H9 (cell line): Measurements from ENCODE around the gene HIP1R. TPM values are rescaled to one million over a fixed set of nuclear protein-coding genes. Genes with fewer than 3 reads are reported as not detected.
A peak's percentile ranks its signal among the peaks of the same experiment; 100 is the strongest.

ENCODE experiments used
- DNase-seq: peaks from one replicate; pipeline ENCODE4 v3.0.0-alpha.2; 2017
- H2AFZ ChIP-seq: one replicate; pipeline ENCODE4 v1.6.1; 2013; ENCODE audit warnings: mild to moderate bottlenecking, low read length, control low read depth, moderate library complexity
- H2AK5ac ChIP-seq: 2 replicates; pipeline ENCODE4 v1.6.1; 2013; ENCODE audit warnings: low read length, control low read depth, mixed read lengths; ENCODE audit not compliant: insufficient read length
- H2BK120ac ChIP-seq: one replicate; pipeline ENCODE4 v1.6.1; 2013; ENCODE audit warnings: low read depth, mild to moderate bottlenecking, low read length, control low read depth, inconsistent platforms; ENCODE audit not compliant: poor library complexity, severe bottlenecking
- H2BK12ac ChIP-seq: 2 replicates; pipeline ENCODE4 v1.6.1; 2013; ENCODE audit warnings: low read length, control low read depth, mixed read lengths, low read depth; ENCODE audit not compliant: insufficient read length
- H2BK15ac ChIP-seq: 2 replicates; pipeline ENCODE4 v1.6.1; 2013; ENCODE audit warnings: low read depth, low read length, control low read depth
- H2BK20ac ChIP-seq: one replicate; pipeline ENCODE4 v1.6.1; 2013; ENCODE audit warnings: low read depth, mild to moderate bottlenecking, low read length, control low read depth, inconsistent platforms; ENCODE audit not compliant: poor library complexity, severe bottlenecking
- H2BK5ac ChIP-seq: 2 replicates; pipeline ENCODE4 v1.6.1; 2013; ENCODE audit warnings: low read length, control low read depth, mixed read lengths; ENCODE audit not compliant: insufficient read length
- H3K14ac ChIP-seq: 2 replicates; pipeline ENCODE4 v1.6.1; 2013; ENCODE audit warnings: low read length, control low read depth; ENCODE audit not compliant: insufficient read depth
- H3K18ac ChIP-seq: 2 replicates; pipeline ENCODE4 v1.6.1; 2013; ENCODE audit warnings: low read depth, mild to moderate bottlenecking, mixed read lengths, low read length, control low read depth; ENCODE audit not compliant: insufficient read length
- H3K23ac ChIP-seq: 2 replicates; pipeline ENCODE4 v1.6.1; 2013; ENCODE audit warnings: low read length, control low read depth, mixed read lengths, low read depth; ENCODE audit not compliant: insufficient read length
- H3K23me2 ChIP-seq: 2 replicates; pipeline ENCODE4 v1.6.1; 2013; ENCODE audit warnings: low read depth, mild to moderate bottlenecking, mixed read lengths, low read length, control low read depth; ENCODE audit not compliant: insufficient read length, poor library complexity, severe bottlenecking
- H3K27ac ChIP-seq: 2 replicates; pipeline ENCODE4 v1.5.1; 2013; ENCODE audit warnings: low read length, control low read depth, mixed read lengths, low read depth; ENCODE audit not compliant: insufficient read length
- H3K27me3 ChIP-seq: 2 replicates; pipeline ENCODE4 v1.6.1; 2013; ENCODE audit warnings: low read length, control low read depth, inconsistent platforms; ENCODE audit not compliant: insufficient read depth
- H3K4ac ChIP-seq: 2 replicates; pipeline ENCODE4 v1.6.1; 2013; ENCODE audit warnings: low read depth, mild to moderate bottlenecking, control low read depth, inconsistent platforms, low read length, moderate library complexity
- H3K4me1 ChIP-seq: 2 replicates; pipeline ENCODE4 v1.6.1; 2013; ENCODE audit warnings: low read length, control low read depth, inconsistent platforms; ENCODE audit not compliant: insufficient read depth
- H3K4me2 ChIP-seq: 2 replicates; pipeline ENCODE4 v1.6.1; 2013; ENCODE audit warnings: low read length, control low read depth, mixed read lengths; ENCODE audit not compliant: insufficient read length, insufficient read depth
- H3K56ac ChIP-seq: 2 replicates; pipeline ENCODE4 v1.6.1; 2013; ENCODE audit warnings: low read depth, mild to moderate bottlenecking, mixed read lengths, low read length, control low read depth; ENCODE audit not compliant: insufficient read length
- H3K79me1 ChIP-seq: 2 replicates; pipeline ENCODE4 v1.6.1; 2013; ENCODE audit warnings: low read depth, mild to moderate bottlenecking, moderate library complexity, low read length, control low read depth, inconsistent platforms; ENCODE audit not compliant: insufficient read depth, poor library complexity, severe bottlenecking
- H3K79me2 ChIP-seq: 2 replicates; pipeline ENCODE4 v1.6.1; 2013; ENCODE audit warnings: low read length, control low read depth, inconsistent platforms; ENCODE audit not compliant: insufficient read depth
- H3K9ac ChIP-seq: 2 replicates; pipeline ENCODE4 v1.6.1; 2013; ENCODE audit warnings: low read length, control low read depth, mixed read lengths; ENCODE audit not compliant: insufficient read length; ENCODE audit errors: extremely low read depth
- H3K9me3 ChIP-seq: one replicate; pipeline ENCODE4 v1.6.1; 2013; ENCODE audit warnings: low read depth, low read length, inconsistent platforms; ENCODE audit not compliant: control insufficient read depth
- H3T11ph ChIP-seq: one replicate; pipeline ENCODE4 v1.6.1; 2013; ENCODE audit warnings: mild to moderate bottlenecking, low read length, control low read depth, inconsistent platforms
- H4K20me1 ChIP-seq: one replicate; pipeline ENCODE4 v1.6.1; 2013; ENCODE audit not compliant: control insufficient read depth, insufficient read length, insufficient read depth
- H4K5ac ChIP-seq: 2 replicates; pipeline ENCODE4 v1.6.1; 2013; ENCODE audit warnings: low read depth, mild to moderate bottlenecking, mixed read lengths, low read length, control low read depth; ENCODE audit not compliant: insufficient read length
- H4K8ac ChIP-seq: replicated peaks from 2 replicates; pipeline ENCODE4 v1.6.1; 2013; ENCODE audit warnings: low read length, control low read depth, mixed read lengths, low read depth; ENCODE audit not compliant: insufficient read length
- H4K91ac ChIP-seq: 2 replicates; pipeline ENCODE4 v1.6.1; 2013; ENCODE audit warnings: low read depth, mild to moderate bottlenecking, moderate library complexity, mixed read lengths, low read length, control low read depth; ENCODE audit not compliant: insufficient read length
- H3K27ac Mint-ChIP-seq, 3 experiments: 2 replicates in 2 of 3; 3 replicates in 1 of 3; pipeline ENCODE4 v1.8.0; 2020 to 2021; ENCODE audit warnings: mixed read lengths in 3 of 3, mild to moderate bottlenecking in 1 of 3, moderate library complexity in 1 of 3
- H3K27me3 Mint-ChIP-seq: 2 replicates; pipeline ENCODE4 v1.8.0; 2021; ENCODE audit warnings: low read depth, mild to moderate bottlenecking, moderate library complexity, mixed read lengths
- H3K36me3 Mint-ChIP-seq, 3 experiments: 2 replicates in 2 of 3; 3 replicates in 1 of 3; pipeline ENCODE4 v1.8.0; 2020 to 2021; ENCODE audit warnings: low read depth in 3 of 3, mixed read lengths in 3 of 3; ENCODE audit not compliant: insufficient read depth in 1 of 3
- H3K4me1 Mint-ChIP-seq, 2 experiments: 2 replicates each; pipeline ENCODE4 v1.8.0; 2020; ENCODE audit warnings: mixed read lengths in 2 of 2
- H3K4me3 Mint-ChIP-seq, 2 experiments: 2 replicates in 1 of 2; 3 replicates in 1 of 2; pipeline ENCODE4 v1.8.0; 2020 to 2021; ENCODE audit warnings: mild to moderate bottlenecking in 2 of 2, mixed read lengths in 2 of 2, moderate library complexity in 1 of 2
- H3K9me3 Mint-ChIP-seq, 2 experiments: 2 replicates in 1 of 2; 3 replicates in 1 of 2; pipeline ENCODE4 v1.8.0; 2020; ENCODE audit warnings: mild to moderate bottlenecking in 2 of 2, mixed read lengths in 2 of 2, moderate library complexity in 1 of 2
- CTCF ChIP-seq: fragments of 200-600 bp; sonication (generic); conservative IDR thresholded peaks from 3 replicates; pipeline ENCODE4 v1.8.0; 2021; ENCODE audit warnings: antibody characterized with exemption, mild to moderate bottlenecking
- WGBS: extraction: QIAGEN DNeasy Blood & Tissue Kit; methylation state at CpG from one replicate; pipeline ENCODE4 v1.1.7; 2013; ENCODE audit warnings: missing lambda C conversion rate, low lambda C conversion rate, mixed read lengths; ENCODE audit not compliant: insufficient read length; ENCODE audit errors: extremely low coverage; 5-methylcytosine and 5-hydroxymethylcytosine counted together
- total RNA-seq: library from RNA; stranded (reverse); gene quantifications from 2 replicates; pipeline ENCODE4 v1.2.1, GENCODE V29; 2021

HIP1R gene
- total RNA-seq, 1 experiment from 2014 or later: 17.4 TPM

DNA sequence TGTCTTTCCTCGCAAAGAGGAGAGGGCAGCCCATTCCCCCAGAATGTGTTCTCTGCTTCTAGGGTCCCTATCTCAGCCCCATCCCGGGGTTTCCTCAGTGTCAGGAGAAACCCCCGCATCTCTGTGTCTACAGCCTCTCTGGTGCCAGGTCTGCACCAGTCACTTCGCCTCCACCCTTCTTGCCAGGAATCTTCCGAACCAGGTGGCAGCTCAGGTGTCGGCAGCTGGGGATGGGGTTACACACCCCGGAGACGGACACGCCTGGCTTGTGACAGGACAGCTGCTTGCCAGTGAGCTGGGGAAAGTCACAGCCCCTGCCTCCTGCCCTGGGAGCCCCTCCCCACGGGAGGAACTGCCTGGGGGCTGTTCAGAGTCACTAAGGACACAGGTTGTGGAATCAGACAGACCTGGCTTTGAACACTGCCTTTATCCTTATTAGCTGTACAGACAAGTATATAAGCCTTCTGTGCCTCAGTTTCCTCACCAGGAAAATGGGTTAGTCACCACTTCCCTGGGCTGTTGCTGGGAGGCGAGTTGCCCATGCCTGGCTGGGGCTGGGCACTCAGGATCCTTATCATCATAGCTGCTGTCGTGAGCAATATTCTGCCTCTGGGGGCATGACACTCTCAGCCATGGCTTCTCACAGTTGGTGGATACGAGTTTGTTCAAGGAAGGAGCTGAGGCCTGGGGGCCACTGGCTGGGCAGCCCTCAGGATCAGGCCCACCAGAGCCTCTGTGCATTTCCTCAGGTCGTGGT is 10.8 kb downstream of the HIP1R start:
- no peaks in the 10 kb centered on the region for H3K9me3 Mint-ChIP-seq
- Histone ChIP-seq H3K9me3 (no peaks in the 10 kb centered on the region), H4K8ac (no peak overlapping the region), H3K79me2 (no peaks in the 10 kb centered on the region), H2AFZ (no peak overlapping the region), H3K9ac (no peak overlapping the region), H3K23ac (no peak overlapping the region), H3K27ac (no peak overlapping the region), H3K4me2 (no peak overlapping the region), H3K79me1 (no peaks in the 10 kb centered on the region), H2BK12ac (no peak overlapping the region), H4K5ac (no peak overlapping the region), H2AK5ac (no peak overlapping the region), H4K91ac (no peak overlapping the region), H2BK20ac (no peak overlapping the region), H2BK15ac (no peak overlapping the region), H3K18ac (no peak overlapping the region), H3K4ac (no peak overlapping the region), H3K56ac (no peak overlapping the region), H3T11ph (no peak overlapping the region), H4K20me1 (no peaks in the 10 kb centered on the region), H3K14ac (no peak overlapping the region; the same call in 1 of the 2 replicates), H3K4me1 (no peaks in the 10 kb centered on the region), H3K23me2 (no peaks in the 10 kb centered on the region), H3K27me3 (no peaks in the 10 kb centered on the region), H2BK5ac (no peak overlapping the region), H2BK120ac (no peak overlapping the region)
- no CpG with 5 or more reads among the region's 14 CpGs for WGBS
- no peak overlapping the region for H3K4me3 Mint-ChIP-seq
- H3K4me1 Mint-ChIP-seq: peaks cover 18 to 19% of the 10 kb centered on the region in 2 experiments
- no peaks in the 10 kb centered on the region for H3K36me3 Mint-ChIP-seq
- no peak for TF ChIP-seq CTCF
- DNase-seq: no peak
- peak overlapping the region in 1 of 3 experiments; percentile 72; a peak in 1 of 7 replicates for H3K27ac Mint-ChIP-seq
- peaks cover 11% of the 10 kb centered on the region for H3K27me3 Mint-ChIP-seq
